ENCODE measurements around the gene TTC7B.

Gene TTC7B

DNA sequence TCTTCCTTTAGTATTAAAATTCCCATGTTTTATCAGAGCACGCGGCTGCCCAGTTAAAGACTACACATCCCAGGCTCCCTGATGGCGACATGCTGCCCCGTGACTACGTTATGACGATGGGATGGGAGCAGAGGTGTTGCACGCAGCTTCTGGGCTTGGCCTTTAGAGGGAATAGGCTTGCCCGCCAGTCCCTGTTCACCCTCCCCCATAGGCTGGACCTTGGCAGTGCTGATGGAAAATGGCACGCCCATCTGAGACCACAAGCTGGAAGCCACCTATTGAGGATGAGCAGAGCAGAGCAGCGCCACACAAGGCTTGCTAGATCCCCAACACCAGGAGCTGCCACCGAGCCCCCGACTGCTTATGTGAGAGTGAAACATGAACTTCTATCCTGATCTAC lies 24.7 kb downstream of the TTC7B start:
- TF ChIP-seq, protein P1, sequence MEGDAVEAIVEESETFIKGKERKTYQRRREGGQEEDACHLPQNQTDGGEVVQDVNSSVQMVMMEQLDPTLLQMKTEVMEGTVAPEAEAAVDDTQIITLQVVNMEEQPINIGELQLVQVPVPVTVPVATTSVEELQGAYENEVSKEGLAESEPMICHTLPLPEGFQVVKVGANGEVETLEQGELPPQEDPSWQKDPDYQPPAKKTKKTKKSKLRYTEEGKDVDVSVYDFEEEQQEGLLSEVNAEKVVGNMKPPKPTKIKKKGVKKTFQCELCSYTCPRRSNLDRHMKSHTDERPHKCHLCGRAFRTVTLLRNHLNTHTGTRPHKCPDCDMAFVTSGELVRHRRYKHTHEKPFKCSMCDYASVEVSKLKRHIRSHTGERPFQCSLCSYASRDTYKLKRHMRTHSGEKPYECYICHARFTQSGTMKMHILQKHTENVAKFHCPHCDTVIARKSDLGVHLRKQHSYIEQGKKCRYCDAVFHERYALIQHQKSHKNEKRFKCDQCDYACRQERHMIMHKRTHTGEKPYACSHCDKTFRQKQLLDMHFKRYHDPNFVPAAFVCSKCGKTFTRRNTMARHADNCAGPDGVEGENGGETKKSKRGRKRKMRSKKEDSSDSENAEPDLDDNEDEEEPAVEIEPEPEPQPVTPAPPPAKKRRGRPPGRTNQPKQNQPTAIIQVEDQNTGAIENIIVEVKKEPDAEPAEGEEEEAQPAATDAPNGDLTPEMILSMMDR (IDR thresholded peaks at IDR 0.05; ENCODE audit: borderline replicate concordance, insufficient read depth, low read depth, low read length) = no peak
- H3K4me3 ChIP-seq (ENCODE audit: low read depth, low read length) = no peak overlapping the region

DNA sequence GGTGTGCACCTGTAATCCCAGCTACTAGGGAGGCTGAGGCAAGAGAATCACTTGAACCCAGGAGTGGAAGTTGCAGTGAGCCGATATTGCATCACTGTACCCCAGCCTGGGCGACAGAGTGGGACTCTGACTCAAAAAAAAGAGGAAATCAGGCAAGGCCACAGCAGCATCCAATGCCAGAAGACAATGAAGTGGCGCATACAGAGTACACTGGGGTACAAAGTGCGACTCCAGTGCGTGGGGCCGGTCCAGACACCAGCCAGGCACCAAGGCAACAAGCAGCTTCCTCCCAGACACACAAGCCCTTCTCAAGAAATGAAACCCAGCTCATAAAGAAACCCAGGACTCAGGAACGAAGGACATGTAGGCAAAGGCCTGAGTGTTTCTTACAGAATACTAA lies 28.2 kb downstream of the TTC7B start:
- TF ChIP-seq, protein P1 (IDR thresholded peaks at IDR 0.05; ENCODE audit: borderline replicate concordance, insufficient read depth, low read depth, low read length) = no peak
- H3K4me3 ChIP-seq (ENCODE audit: low read depth, low read length) = no peak overlapping the region

DNA sequence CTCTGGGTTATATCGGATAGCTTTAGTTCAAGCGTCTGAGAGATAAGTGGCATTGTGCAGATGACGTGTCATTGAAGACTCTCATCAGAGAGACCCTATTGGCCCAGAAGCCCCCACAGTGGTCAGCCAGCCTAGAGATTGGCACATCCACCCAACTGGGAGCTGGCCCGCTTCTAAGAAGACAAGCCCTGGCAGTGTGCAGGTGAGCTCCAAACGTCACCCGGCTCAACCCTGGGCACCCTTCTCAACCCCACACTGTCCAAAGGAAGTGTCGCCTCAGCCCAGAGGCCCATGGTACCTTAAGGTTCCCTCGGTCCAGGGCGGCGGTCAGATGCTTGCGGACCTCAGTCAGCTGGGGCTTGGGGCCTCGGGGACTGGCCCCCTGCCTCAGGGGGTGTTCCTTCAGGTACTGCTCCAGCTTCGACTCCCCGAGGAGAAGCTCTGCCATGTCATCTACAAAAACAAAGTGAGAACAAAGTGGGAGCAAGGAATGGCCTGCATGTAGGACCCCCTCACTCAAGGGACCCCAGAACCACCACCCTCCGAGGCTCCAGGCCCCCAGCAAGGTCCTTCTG lies 30.3 kb downstream of the TTC7B start:
- H3K4me3 ChIP-seq (ENCODE audit: low read depth, low read length) = no peak overlapping the region
- TF ChIP-seq, protein P1 (IDR thresholded peaks at IDR 0.05; ENCODE audit: borderline replicate concordance, insufficient read depth, low read depth, low read length) = no peak

DNA sequence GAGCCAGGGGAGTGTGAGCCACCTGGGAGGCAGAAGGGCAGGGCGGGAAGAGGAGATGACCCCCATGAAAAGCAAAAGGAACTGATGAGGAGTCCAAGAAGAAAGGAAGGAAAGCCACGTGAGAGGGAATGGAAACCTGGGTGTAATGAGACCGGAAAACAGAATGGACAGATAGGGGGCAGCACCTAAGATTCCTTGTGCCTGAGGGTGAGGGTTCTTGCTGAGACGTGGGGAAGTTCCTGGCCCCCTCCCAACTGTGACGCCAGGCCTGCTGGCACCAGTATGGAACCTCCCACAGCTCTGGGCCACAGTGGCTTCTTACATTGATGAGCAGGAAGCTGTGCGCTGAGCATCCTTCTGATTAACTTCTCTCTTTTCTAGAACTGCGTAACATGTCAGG lies 30.8 kb downstream of the TTC7B start:
- TF ChIP-seq, protein P1 (IDR thresholded peaks at IDR 0.05; ENCODE audit: borderline replicate concordance, insufficient read depth, low read depth, low read length) = no peak
- no peak overlapping the region for H3K4me3 ChIP-seq (ENCODE audit: low read depth, low read length)

DNA sequence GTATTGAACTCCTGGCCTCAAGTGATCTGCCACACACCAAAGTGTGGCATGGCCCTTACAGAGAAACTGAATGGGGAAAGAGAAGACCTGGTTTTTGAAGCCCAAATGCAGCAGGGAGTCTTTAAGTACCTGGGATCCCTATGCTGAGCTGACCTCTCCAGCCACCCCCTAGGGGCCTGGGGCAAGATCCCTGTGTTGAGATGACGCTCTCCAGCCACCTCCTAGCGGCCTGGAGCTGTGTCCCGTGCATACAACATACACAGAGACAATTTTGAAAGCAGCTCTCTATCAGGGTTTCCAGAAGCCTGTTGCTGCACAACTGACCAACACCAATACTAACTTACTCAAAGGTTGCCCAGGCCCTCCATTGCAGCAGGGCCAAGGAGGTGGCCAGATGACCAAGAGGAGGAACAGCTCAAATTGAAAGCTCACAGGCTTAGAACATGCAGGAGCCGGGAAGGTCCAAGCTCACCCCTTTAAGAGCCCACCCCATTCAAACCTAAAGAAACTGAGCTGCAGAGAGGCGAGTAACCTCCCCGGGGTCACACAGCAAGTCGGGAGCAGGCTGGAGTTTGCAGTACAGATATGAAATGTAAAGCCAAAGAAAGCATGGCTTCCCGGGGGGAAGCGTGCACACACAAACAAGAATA lies 31.5 kb downstream of the TTC7B start:
- TF ChIP-seq, protein P1 (IDR thresholded peaks at IDR 0.05; ENCODE audit: borderline replicate concordance, insufficient read depth, low read depth, low read length) = no peak
- H3K4me3 ChIP-seq (ENCODE audit: low read depth, low read length) = no peak overlapping the region

DNA sequence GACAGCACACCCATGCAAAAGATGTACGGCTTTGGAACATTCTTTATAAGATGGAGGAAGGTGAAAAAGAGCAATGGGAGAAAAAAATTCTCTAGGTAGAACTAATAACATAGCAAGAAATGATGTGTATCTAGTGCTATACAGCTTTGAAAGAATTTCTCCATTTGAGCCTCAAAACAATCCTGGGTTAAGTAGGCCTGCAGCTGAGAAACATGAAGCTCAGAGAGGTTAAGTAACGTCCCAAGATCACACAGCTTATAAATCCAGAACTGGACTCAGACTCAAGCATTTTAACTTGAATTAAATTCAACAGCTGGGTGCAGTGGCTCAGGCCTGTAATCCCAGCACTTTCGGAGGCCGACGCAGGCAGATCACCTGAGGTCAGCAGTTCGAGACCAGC lies 32.9 kb downstream of the TTC7B start:
- TF ChIP-seq, protein P1 (IDR thresholded peaks at IDR 0.05; ENCODE audit: borderline replicate concordance, insufficient read depth, low read depth, low read length) = no peak

DNA sequence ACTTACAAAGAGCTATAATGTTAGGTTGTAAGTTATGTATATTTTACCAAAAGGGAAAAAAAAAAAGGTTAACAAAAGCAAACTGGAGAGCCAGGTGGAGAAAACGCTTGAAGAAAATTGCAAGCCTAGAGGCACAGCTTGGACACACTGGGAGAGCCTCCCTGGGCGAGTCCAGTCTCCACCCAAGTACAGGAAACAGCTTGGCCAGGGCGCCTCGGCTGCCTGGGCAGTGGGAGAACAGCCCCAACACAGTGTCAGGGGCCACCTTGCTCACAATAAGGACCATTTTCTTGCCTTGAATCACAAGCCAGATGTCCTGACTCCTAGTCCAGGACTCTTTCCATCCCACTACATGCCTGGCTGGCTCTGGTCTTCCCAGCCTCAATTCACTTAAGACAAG lies 33.3 kb downstream of the TTC7B start:
- TF ChIP-seq, protein P1 (IDR thresholded peaks at IDR 0.05; ENCODE audit: borderline replicate concordance, insufficient read depth, low read depth, low read length) = no peak
- no peak overlapping the region for H3K4me3 ChIP-seq (ENCODE audit: low read depth, low read length)

More for the DNA sequence above, 32.9 kb downstream of the TTC7B start:
- H3K4me3 ChIP-seq (ENCODE audit: low read depth, low read length) = no peak overlapping the region
